ENCODE results near the gene ZYG11B. TPM values are rescaled to one million over a fixed set of nuclear protein-coding genes. Genes with fewer than 3 reads are reported as not detected.

Gene ZYG11B
- total and polyA plus RNA-seq, 9 of the 15 experiments (the other 6 are each of a cell fraction or from before 2014, with no cell fraction given) = 4.9 to 22.2 (median 12.2) TPM

- TF ChIP-seq RAD21 (CRISPR knock-in tag; conservative IDR thresholded peaks at IDR 0.05 in 1 of 2, IDR thresholded peaks at IDR 0.05 in 1 of 2) = peak; percentile 88 to 90
- 0 out of 2 replicates have a peak, but pooled peaks have one; percentile 28 for TF ChIP-seq ZBTB33 (CRISPR knock-in tag; IDR thresholded peaks at IDR 0.05)
- TF ChIP-seq SPI1 (IDR thresholded peaks at IDR 0.05; ENCODE audit: borderline replicate concordance, low read depth, low read length) = 0 out of 2 replicates have a peak, but pooled peaks have one; percentile 16
- peak in 1 of 2 experiments; percentile 49; a peak in 1 of 4 replicates for TF ChIP-seq TBL1XR1 (IDR thresholded peaks at IDR 0.05; ENCODE audit: low read length in 2 of 2)
- 0 out of 2 replicates have a peak, but pooled peaks have one; percentile 15 for TF ChIP-seq VEZF1 (CRISPR knock-in tag; IDR thresholded peaks at IDR 0.05)
- TF ChIP-seq STAG1 (CRISPR knock-in tag; IDR thresholded peaks at IDR 0.05; ENCODE audit: borderline replicate concordance) = peak; percentile 57; the same call in 1 of the 2 replicates
- 0 out of 2 replicates have a peak, but pooled peaks have one; percentile 18 for TF ChIP-seq ZBTB43 (CRISPR knock-in tag; IDR thresholded peaks at IDR 0.05)
These were observed 39.9 kb upstream of the ZYG11B start (continued) for GRCh38 chr1:52686261-52686751.

All from K562 (cell line).